HG03469 (cell line): ENCODE data around the gene PCBP3.
"Not testable (repeated sequence)": the region's sequence is repeated elsewhere in the genome, so short reads cannot be mapped to it uniquely, and the experiment has no call there.

Experiments used
- ATAC-seq: cut with Tn5 transposase; IDR thresholded peaks from one replicate; pipeline ENCODE4 v1.9.1; 2021; ENCODE audit warnings: mild to moderate bottlenecking, moderate library complexity, moderate number of reproducible peaks; ENCODE audit not compliant: unreplicated experiment

Gene PCBP3

DNA sequence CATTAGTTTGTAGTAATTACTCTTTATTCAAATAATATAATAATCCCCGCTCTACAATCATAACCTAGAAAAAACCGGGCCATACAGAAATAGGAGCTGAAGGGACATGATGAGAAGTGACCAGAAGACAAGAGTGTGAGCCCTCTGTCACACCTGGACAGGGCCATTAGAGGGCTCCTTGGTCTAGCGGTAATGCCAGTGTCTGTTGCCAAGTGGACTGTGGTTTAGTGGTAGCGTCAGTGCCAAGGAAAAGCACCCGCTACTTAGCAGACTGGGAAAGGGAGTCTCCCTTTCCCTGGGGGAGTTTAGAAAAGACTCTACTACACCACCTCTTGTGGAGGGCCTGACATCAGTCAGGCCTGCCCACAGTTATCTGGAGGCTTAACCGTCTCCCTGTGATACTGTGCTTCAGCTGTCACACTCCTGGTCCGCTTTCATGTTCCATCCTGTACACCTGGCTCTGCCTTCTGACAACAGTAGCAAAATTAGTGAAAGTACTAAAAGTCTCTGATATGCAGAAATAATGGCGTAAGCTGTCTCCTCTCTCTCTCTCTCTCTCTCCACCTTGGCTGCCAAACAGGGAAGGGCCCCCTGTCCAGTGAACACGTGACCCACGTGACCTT lies 19.2 kb downstream of the PCBP3 start:
- not testable (repeated sequence) for ATAC-seq

DNA sequence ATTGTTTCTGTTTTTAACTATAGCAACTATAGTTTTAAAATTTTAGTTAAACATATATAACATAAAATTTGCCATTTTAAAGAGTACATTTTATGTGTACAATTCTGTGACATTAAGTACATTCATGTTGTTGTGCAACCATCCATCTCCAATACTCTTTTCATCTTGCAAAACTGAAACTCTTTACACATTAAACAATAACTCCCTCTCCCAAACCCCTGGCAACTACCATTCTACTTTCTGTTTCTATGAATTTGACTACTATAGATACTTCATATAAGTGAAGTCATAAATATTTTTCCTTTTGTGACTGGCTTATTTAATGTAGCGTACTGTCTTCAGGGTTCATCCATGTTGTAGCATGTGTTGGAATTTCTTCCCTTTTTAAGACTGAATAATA lies 25.9 kb downstream of the PCBP3 start:
- ATAC-seq, result no peak

DNA sequence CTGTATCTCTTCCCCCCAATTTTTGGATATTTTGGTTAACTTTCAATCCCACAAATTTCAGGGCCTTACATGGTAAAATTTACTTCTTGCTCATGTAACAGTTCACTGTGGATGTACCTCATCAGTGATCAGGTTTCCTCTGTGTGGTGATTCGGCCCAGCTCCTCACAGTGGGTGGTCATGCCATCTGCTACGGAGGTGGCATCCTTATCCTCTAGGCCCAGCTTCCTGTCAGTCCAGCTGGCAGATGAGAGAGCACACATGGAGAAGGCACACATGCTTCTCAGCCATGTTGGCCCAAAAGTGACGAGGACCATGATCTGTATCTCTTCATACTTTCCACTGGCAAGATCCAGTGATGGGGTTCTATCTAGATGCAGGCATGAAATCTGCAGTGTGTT lies 27.2 kb downstream of the PCBP3 start:
- no peak for ATAC-seq

DNA sequence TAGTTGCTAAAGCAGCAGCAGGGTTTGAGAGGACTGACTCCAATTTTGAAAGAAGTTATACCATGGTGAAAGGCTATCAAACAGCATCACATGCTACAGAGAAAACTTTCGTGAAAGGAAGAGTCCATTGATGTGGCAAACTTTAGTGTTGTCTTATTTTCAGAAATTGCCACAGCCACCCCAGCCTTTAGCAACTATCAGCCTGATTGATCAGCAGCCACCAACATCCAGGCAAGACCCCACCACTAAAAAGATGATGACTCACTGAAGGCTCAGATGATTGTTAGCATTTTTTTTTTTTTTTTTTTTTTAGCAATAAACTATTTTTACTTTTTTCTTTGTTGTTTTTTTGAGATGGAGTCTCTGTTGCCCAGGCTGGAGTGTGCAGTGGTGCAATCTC lies 35.3 kb downstream of the PCBP3 start:
- not testable (repeated sequence) for ATAC-seq

DNA sequence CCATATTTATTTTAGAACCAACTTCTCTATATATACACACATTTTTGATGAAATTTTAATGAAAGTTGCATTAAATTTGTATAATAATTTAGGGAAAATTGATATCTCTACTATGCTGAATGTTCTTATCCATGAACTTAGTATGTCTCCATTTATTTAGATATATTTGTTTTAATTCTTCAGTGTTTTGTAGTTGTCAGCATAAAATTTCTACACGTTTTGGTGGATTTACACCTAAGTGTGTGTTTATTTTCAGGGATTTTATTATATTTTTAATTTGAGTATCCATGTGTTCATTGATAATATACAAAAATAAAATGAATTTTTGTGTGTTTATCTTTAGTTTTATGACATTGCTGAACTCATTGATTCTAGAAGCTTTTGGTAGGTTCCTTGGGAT lies 36.7 kb downstream of the PCBP3 start:
- no peak for ATAC-seq

DNA sequence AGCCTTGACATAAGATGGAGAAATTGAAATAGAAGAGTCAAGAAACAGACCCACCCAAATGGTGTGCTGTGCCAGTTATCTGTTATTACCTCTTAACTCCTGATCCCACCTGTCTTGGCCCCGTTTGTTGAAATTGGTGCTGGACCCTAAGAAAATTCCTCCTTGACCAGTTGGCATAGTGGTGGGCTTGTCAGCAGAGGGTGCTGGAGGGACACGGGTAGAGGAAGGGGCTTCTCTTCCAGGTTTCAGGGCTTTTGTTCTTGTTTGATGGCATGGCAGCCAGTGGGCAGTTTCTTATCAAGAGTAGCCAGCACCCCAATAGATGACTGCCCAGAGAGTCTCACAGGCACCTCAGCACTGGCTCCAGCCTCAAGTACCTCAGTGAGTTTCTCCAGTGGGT lies 51.6 kb downstream of the PCBP3 start:
- no peak for ATAC-seq

DNA sequence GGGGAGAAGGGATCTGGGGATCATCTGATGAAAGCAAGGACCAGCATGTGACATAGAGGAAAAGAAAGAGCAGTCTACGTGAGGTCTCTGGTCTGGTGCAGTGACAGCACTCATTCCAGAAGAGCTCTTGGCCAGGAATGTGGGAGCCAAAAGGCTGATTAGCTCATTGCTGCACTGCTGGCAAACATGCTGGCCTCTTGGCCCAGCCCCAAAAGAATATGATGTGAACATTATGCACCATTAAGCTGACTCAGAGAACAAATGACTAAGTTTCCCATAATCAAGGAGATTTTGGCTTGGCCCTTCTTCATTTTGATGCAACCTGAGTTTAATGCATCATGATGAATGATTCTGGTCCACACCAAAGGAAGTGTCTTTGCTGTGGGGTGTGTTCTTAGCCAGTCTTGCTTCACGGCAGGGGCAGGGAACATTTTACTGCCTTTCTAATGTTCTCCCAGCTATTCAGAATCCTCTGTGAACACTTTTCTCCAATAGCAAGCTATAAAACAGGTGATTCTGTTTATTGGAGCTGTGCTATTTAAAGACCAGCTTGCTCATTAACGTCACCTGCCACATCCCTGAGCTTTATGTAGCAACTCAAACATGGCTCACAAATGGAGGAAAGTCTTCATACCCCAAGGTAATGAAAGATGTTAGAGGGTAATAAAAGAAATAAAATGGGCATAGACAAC lies 55.1 kb downstream of the PCBP3 start:
- no peak for ATAC-seq

DNA sequence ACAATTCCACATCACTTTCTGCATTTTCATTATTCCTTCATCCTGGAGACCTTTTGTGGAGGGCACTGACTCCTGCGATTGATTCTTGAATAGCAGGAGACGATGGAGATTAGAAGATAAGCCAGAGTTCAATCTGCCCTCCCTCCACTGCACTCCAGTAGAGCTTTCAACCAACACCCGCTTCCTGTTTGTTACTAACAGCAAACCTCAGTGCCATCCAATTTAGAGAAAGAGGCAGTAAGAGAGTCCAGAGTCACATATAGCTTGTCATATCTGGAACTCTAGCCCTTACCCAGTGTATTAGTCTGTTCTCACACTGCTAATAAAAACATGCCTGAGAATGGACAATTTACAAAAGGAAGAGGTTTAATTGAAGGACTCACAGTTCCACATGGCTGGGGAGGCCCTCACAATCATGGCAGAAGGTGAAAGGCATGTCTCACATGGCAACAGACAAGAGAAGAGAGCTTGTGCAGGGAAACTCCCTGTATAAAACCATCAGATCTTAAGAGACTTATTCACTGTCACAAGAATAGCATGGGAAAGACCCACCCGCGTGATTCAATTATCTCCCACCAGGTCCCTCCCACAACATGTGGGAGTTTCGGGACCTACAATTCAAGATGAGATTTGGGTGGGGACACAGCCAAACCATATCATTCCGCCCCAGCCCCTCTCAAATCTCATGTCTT lies 55.9 kb downstream of the PCBP3 start:
- ATAC-seq, result no peak

DNA sequence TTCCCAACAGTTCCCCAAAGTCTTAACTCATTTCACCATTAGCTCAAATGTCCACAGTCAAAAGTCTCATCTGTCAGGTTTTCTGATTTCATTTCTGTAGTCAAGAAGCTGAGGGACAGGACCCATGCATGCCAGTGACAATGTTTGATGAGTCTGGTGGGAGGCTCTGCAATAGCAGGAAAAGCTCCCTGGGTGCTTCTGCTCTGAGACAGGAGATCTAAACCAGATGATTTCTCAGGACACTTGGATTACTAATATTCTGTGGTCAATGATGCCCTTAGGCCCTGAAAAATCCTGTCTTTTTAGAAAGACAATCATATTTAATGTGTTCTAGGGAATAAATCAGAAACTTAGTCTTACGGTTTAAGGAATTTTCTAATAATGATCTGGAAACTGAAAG lies 56.4 kb downstream of the PCBP3 start:
- ATAC-seq, result no peak

DNA sequence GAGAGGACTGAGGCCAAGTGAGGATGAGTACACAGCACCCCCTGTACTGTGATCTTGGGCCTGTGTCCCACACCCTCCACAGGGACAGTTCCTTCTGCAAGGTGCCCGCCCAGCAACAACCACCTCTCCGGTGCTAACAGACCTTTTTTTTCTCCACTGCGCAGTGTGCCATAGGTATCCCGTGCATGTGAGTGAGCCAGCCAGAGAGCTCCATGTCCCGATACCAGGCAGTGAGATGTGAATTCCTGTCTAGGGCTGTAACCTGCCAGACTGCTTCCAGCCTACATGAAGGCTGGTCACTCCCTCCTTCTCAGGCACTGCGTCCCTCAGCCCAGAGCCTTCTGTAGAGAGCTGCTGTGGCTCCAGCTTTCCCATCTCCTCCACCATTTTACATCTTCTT lies 56.9 kb downstream of the PCBP3 start:
- ATAC-seq, result no peak

DNA sequence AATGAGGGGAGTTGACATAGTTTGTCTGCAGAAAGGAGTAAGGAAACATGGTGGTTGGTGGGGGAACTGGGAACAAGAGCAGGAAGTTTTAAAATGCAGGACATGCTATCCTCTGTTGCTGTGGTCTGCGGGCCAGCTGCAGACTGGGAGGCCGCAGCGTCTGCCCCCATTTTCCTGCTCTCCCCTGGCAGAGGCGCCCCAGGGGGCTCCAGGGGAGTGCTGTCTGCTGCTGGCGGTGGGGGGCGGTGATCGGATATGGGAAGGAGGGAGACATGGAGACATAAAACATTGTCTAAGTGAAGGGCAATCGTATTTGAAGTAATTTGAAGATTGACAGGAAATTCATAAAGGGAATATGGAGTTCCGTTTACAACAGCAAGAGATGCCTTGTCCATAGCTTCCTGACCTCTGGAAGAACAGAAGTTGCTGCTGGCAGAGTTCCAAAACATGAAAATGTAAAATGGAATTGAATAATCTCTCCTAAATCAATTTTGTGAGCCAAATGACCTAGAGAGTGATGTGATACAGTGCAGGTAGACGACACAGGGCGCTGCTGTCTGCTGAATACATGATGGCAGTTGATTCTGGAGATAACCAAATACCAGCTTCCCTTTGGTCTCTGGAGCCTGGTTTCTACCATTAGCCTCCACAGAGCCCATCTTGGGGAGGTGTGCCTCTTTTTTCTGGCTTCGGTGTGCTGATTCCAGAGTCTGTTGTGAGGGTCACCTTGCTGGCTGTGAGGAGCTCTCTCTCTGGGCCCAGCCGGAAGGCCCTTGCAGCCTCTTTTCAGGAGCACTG lies 61.0 kb downstream of the PCBP3 start:
- no peak for ATAC-seq

DNA sequence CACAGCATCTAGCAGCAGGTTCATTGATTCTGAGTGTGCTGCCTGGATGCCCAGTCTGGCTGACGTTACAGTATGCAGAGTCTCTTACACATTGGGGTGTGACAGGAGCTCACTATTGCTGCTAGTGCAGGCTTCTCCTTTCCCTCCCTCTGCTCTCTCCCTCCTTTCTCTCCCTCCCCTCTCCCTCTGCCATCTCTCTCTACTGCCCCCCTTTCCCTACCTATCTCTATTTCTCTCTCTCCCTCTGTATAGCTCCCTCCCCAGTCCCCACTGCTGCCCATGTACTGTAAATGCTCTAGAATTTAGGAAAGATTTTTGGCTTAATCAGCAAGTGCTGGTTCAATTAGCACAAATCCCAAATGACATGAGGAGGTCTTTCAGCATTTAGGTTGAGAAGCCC lies 62.8 kb downstream of the PCBP3 start:
- ATAC-seq, result no peak

DNA sequence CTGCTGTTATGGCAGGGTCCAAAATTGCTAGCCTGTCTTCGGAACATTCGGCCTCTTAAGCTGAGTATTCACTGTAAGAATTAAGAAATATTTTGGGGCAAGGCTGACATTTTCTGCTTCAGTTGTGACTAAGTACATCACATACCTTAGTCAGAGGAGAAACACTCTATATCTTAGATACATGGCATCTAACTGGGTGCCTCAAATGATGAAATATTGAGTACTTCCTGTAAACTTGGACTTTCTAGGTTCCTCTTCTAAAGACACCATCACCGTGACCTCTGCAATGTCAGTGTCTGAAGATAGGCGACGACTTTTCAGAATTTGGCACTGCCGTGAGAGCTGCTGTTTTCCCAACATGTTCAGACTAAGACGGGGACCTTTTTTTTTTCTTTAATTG lies 65.6 kb downstream of the PCBP3 start:
- no peak for ATAC-seq

DNA sequence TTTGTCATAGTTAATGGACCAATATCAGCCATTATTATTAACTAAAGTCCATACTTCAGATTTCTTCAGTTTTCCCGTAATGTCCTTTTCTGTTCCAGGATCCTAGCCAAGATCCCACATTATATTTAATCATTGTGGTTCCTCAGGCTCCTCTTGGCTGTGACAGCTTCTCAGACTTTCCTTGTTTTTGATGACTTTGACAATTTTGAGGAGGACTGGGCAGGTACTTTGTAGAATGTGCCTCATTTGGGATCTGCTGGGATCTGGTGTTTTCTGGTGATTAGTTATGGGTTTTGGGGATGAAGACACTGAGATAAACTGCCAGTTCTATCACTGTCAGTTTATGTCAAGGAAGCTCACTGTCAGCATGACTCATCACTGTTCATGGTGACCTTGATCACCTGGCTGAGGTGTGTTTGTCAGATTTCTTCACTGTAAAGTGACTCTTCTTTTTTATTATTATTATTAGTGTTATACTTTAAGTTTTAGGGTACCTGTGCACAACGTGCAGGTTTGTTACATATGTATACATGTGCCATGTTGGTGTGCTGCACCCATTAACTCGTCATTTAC lies 66.3 kb downstream of the PCBP3 start:
- no peak for ATAC-seq

DNA sequence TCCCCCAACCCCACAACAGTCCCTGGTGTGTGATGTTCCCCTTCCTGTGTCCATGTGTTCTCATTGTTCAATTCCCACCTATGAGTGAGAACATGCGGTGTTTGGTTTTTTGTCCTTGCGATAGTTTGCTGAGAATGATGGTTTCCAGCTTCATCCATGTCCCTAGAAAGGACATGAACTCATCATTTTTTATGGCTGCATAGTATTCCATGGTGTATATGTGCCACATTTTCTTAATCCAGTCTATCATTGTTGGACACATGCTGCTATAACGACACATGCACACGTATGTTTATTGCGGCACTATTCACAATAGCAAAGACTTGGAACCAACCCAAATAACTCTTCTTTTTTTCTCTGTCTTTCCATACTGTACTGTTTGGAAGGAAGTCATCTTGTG lies 66.8 kb downstream of the PCBP3 start:
- ATAC-seq, result not testable (repeated sequence)

DNA sequence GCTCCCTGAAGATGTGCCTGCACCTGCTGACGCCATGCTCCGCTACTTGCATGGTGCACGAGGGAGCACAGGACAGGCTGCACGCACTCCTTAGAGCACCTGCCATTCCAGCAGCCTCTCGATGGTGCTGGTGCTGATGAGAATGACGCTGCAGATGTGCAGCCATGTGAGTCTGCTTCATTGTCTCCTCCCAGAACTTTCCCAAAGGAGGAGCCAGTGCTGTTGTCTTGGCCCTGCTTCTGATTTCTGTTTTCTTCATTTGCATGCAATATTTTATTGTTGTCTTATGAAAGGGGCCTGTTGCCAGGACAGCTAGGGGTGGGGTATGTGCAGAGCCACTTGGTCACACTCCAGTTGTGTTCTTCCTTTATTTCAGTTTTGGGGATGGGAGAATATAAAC lies 70.1 kb downstream of the PCBP3 start:
- no peak for ATAC-seq

DNA sequence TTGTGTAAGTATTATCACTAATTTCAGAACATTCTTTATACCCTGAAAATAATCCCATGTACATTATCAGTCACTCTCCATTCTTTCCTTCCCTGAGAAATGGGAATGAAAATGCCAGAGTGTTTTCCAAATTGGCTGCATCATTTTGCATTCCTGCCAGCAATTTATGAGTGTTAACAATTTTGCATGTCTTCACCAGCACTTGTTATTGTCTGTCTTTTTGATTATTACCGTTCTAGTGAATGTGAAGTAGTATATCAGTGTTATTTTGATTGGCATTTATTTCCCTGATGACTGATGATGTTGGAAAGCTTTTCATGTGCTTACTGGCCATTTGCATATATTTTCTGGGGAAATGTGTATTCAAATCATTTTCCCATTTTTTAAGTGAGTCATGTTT lies 71.9 kb downstream of the PCBP3 start:
- no peak for ATAC-seq

DNA sequence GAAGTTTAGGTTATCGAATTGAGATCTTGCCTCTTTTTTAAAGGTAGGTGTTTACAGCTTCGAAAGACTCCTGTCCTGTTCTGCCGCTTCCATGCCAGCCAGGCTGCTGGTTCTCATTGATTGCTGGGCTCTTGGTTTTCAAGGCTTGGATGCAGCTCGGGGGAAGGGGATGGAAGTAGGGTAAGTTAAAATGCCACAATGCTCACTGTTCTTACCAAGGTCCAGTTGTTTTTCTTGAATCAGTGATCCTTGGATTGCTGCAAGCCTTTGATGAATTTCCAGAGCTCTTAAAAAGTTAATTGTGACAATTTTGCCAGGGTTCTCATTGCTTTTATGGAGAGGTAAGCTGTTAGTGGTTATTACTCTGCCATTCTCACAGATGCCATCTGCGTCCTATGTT lies 74.9 kb downstream of the PCBP3 start:
- no peak for ATAC-seq

DNA sequence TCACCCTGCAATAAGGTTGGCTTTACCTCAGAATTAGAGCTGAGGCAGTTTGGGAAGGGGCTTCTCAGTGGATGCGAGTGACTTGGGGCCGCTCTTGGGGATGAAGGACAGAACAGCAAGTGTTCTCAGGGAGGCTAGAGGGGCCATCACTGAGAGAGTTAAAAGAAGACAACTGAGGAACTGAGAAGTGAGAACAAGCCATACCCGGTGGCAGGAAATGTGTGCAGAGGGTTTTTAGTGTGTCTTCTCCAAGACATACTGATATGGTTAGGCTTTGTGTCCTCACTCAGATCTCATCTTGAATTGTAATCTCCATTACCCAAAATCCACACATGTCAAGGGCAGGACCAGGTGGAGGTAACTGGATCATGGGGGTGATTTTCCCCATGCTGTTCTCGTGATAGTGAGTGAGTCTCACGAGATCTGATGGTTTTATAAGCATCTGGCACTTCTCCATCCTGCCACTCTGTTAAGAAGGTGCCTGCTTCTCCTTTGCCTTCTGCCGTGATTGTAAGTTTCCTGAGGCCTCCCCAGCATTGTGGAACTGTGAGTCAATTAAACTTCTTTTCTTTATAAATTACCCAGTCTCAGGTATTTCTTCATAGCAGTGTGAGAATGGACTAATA lies 75.8 kb downstream of the PCBP3 start:
- no peak for ATAC-seq

DNA sequence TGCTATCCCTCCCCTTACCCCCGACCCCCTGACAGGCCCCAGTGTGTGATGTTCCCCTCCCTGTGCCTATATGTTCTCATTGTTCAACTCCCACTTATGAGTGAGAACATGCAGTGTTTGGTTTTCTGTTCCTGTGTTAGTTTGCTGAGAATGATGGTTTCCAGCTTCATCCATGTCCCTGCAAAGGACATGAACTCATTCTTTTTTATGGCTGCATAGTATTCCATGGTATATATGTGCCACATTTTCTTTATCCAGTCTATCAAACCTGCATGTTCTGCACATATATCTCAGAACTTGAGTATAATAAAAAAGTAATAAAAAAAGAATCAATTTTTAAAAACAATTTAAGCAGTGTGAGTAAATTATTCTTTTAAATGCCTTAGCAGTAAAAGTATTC lies 76.7 kb downstream of the PCBP3 start:
- ATAC-seq, result not testable (repeated sequence)

DNA sequence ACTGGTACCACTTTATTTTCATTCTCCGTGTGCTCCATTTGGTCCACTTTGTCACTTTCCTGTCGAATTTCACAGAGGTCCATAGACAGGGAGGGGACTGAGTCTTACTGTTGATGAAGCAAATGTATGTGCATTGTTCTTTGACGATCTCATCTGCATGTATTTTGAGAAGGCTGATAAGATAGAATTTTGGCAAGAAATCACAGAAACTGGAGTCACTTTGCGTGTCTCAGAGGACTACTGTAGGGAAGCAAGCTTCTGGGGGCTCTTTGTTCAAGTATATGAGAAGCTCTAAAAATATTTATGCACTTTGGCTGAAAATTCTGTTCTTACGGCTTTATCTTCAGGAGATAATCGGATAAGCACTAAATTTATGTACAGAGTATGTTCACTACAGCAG lies 78.1 kb downstream of the PCBP3 start:
- ATAC-seq, result no peak
